Stimulated activated CD4-positive, alpha-beta T cell treated with anti-CD3 and anti-CD28 coated beads, Interleukin-12 subunit alpha, Interleukin-12 subunit beta, amount 100 ng/mL, for 4 hours (primary cell): ENCODE data around the gene OR2A42.
"Not testable (repeated sequence)": the region's sequence is repeated elsewhere in the genome, so short reads cannot be mapped to it uniquely, and the experiment has no call there.

Experiments used
- DNase-seq: peaks from one replicate; pipeline ENCODE4 v3.0.0-alpha.2; 2020

Gene OR2A42

GRCh38 chr7:144239365-144239764, at the start of gene OR2A42:
OR2A42 (minus strand) TSS chr7:144239605; CDS start chr7:144232843, 6,762 bp downstream.
- DNase-seq: not testable (repeated sequence)

GRCh38 chr7:144287171-144287784, 47.9 kb upstream of the OR2A42 start:
- DNase-seq: not testable (repeated sequence)

- not testable (repeated sequence) for DNase-seq
Measured at GRCh38 chr7:144283716-144284115, 44.3 kb upstream of the OR2A42 start.

- DNase-seq: not testable (repeated sequence)
Measured at GRCh38 chr7:144282490-144282889, 43.1 kb upstream of the OR2A42 start.

- DNase-seq: not testable (repeated sequence)
Measured at GRCh38 chr7:144281981-144282380, 42.6 kb upstream of the OR2A42 start.

GRCh38 chr7:144280010-144280409, 40.6 kb upstream of the OR2A42 start:
- not testable (repeated sequence) for DNase-seq

- DNase-seq: not testable (repeated sequence)
Measured at GRCh38 chr7:144275281-144275680, 35.9 kb upstream of the OR2A42 start.

- not testable (repeated sequence) for DNase-seq
Measured at GRCh38 chr7:144269188-144269587, 29.8 kb upstream of the OR2A42 start, which contains the start of gene CTAGE8. CTAGE8 (minus strand) TSS chr7:144269288; CDS start chr7:144269250, 38 bp downstream.

GRCh38 chr7:144264692-144265091, 25.3 kb upstream of the OR2A42 start, which contains the start of gene OR2A7:
OR2A7 (minus strand) TSS chr7:144264792; CDS start chr7:144259628, 5,164 bp downstream.
- DNase-seq: not testable (repeated sequence)

- not testable (repeated sequence) for DNase-seq
Measured at GRCh38 chr7:144262128-144262527, 22.7 kb upstream of the OR2A42 start.

GRCh38 chr7:144259067-144259466, 19.7 kb upstream of the OR2A42 start:
- not testable (repeated sequence) for DNase-seq

- no peak for DNase-seq
Measured at GRCh38 chr7:144256112-144256511, 16.7 kb upstream of the OR2A42 start.

- no peak for DNase-seq
Measured at GRCh38 chr7:144255471-144255897, 16.1 kb upstream of the OR2A42 start.

- not testable (repeated sequence) for DNase-seq
Measured at GRCh38 chr7:144252307-144252706, 12.9 kb upstream of the OR2A42 start.

GRCh38 chr7:144247674-144248330, 8.4 kb upstream of the OR2A42 start:
- DNase-seq: not testable (repeated sequence)

- DNase-seq: not testable (repeated sequence)
Measured at GRCh38 chr7:144246967-144247366, 7.6 kb upstream of the OR2A42 start.

GRCh38 chr7:144245372-144245771, 6.0 kb upstream of the OR2A42 start:
- not testable (repeated sequence) for DNase-seq

- DNase-seq: not testable (repeated sequence)
Measured at GRCh38 chr7:144238530-144239082, 799 bp downstream of the OR2A42 start.

GRCh38 chr7:144233039-144233438, 6.4 kb downstream of the OR2A42 start:
- DNase-seq: not testable (repeated sequence)

GRCh38 chr7:144231027-144231426, 8.4 kb downstream of the OR2A42 start:
- not testable (repeated sequence) for DNase-seq

- DNase-seq: not testable (repeated sequence)
Measured at GRCh38 chr7:144228810-144229209, 10.6 kb downstream of the OR2A42 start.

GRCh38 chr7:144226866-144227265, 12.5 kb downstream of the OR2A42 start:
- DNase-seq: not testable (repeated sequence)

- not testable (repeated sequence) for DNase-seq
Measured at GRCh38 chr7:144223675-144224074, 15.7 kb downstream of the OR2A42 start.

- not testable (repeated sequence) for DNase-seq
Measured at GRCh38 chr7:144220531-144220930, 18.9 kb downstream of the OR2A42 start.
